ENCODE measurements around the gene SGMS1.

GRCh38 chr10:50437248-50437647 lies 186.5 kb downstream of the SGMS1 start:
- TF ChIP-seq CTCF (IDR thresholded peaks at IDR 0.05; ENCODE audit: insufficient read depth, low read length, poor library complexity, severe bottlenecking) (no peak), EZH2phosphoT487 (conservative IDR thresholded peaks at IDR 0.05; ENCODE audit: low read length) (no peak)
